ENCODE measurements around the gene RTN4R. TPM values are rescaled to one million over a fixed set of nuclear protein-coding genes. Genes with fewer than 3 reads are reported as not detected.

RTN4R gene
- total RNA-seq, 1 donor from 2014 or later: 0.43 TPM

DNA sequence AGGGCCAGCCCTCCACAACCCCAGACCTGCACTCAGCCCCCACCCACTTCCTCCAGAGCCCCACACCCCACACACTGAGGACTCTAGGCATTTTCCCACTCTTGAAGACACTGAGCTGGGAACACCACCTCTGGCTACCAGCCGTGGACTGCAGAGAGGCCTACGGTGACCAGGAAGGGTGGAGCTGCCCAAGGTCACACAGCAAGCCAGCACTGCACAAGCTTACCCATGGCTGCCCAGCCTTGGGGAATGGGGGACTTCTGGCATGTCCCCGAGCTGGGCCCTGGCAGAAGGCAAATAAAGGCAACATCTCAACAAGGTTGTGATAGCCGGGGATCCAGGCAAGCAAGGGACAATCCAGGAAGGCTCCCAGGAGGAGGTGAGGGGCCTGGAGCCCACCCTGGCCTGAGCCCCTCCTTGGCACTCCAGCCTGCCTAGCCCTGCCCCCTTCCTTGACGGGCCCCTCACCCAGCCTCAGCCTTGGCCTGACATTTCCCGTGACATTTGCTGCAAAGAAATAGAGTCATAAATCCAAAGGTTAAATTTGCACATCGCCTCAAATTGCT is 5.5 kb downstream of the RTN4R start:
- TF ChIP-seq, protein P1, sequence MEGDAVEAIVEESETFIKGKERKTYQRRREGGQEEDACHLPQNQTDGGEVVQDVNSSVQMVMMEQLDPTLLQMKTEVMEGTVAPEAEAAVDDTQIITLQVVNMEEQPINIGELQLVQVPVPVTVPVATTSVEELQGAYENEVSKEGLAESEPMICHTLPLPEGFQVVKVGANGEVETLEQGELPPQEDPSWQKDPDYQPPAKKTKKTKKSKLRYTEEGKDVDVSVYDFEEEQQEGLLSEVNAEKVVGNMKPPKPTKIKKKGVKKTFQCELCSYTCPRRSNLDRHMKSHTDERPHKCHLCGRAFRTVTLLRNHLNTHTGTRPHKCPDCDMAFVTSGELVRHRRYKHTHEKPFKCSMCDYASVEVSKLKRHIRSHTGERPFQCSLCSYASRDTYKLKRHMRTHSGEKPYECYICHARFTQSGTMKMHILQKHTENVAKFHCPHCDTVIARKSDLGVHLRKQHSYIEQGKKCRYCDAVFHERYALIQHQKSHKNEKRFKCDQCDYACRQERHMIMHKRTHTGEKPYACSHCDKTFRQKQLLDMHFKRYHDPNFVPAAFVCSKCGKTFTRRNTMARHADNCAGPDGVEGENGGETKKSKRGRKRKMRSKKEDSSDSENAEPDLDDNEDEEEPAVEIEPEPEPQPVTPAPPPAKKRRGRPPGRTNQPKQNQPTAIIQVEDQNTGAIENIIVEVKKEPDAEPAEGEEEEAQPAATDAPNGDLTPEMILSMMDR (IDR thresholded peaks at IDR 0.05): no peak
- DNase-seq (ENCODE audit: low spot score in 2 of 2): no peak
- Histone ChIP-seq H3K4me3 (no peak overlapping the region), H3K4me1 (peaks cover 5% of the 10 kb centered on the region in 2 donors), H3K27me3 (no peaks in the 10 kb centered on the region), H3K27ac (no peak overlapping the region), H3K36me3 (no peaks in the 10 kb centered on the region), H3K9me3 (no peaks in the 10 kb centered on the region)
- intact Hi-C loops (cut with DNase I): no loop called here

GRCh38 chr22:20261848-20262581 is 6.1 kb downstream of the RTN4R start:
- Histone ChIP-seq H3K27ac (no peak overlapping the region), H3K4me3 (no peak overlapping the region), H3K36me3 (no peaks in the 10 kb centered on the region), H3K9me3 (no peaks in the 10 kb centered on the region), H3K4me1 (no peaks in the 10 kb centered on the region), H3K27me3 (no peaks in the 10 kb centered on the region)
- DNase-seq (ENCODE audit: low spot score in 2 of 2): no peak
- TF ChIP-seq, protein P1 (IDR thresholded peaks at IDR 0.05): no peak
- intact Hi-C loops (cut with DNase I): no loop called here

- Histone ChIP-seq H3K27ac (no peak overlapping the region), H3K4me3 (no peak overlapping the region), H3K27me3 (no peaks in the 10 kb centered on the region), H3K4me1 (no peaks in the 10 kb centered on the region), H3K36me3 (no peaks in the 10 kb centered on the region), H3K9me3 (no peaks in the 10 kb centered on the region)
- no peak for DNase-seq (ENCODE audit: low spot score in 2 of 2)
- intact Hi-C loops (cut with DNase I): no loop called here
- TF ChIP-seq, protein P1 (IDR thresholded peaks at IDR 0.05): no peak
Observed at GRCh38 chr22:20260071-20260765, 7.9 kb downstream of the RTN4R start.

DNA sequence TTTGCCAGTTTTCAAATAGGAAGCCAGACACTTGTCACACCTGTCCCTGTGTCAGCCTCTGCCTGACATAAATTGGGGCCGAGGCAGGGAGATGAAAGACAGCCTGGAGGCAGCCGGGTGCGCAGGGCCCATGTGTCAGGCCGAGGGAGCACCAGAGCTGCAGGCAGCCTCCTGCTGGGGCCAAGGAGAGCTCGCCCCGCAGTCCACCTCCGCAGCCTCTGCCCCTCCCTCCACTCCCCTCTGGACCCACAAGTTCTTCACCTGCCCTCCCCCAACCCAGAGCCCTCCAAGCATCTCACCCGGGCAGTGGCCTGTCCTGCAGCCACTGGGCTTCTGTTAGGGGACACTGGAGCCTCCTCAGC is 8.8 kb downstream of the RTN4R start:
- intact Hi-C loops (cut with DNase I): no loop called here
- DNase-seq (ENCODE audit: low spot score in 2 of 2): no peak
- Histone ChIP-seq H3K36me3 (no peaks in the 10 kb centered on the region), H3K27ac (no peak overlapping the region), H3K9me3 (no peaks in the 10 kb centered on the region), H3K4me1 (no peaks in the 10 kb centered on the region), H3K4me3 (no peak overlapping the region), H3K27me3 (no peaks in the 10 kb centered on the region)
- TF ChIP-seq, protein P1 (IDR thresholded peaks at IDR 0.05): no peak

DNA sequence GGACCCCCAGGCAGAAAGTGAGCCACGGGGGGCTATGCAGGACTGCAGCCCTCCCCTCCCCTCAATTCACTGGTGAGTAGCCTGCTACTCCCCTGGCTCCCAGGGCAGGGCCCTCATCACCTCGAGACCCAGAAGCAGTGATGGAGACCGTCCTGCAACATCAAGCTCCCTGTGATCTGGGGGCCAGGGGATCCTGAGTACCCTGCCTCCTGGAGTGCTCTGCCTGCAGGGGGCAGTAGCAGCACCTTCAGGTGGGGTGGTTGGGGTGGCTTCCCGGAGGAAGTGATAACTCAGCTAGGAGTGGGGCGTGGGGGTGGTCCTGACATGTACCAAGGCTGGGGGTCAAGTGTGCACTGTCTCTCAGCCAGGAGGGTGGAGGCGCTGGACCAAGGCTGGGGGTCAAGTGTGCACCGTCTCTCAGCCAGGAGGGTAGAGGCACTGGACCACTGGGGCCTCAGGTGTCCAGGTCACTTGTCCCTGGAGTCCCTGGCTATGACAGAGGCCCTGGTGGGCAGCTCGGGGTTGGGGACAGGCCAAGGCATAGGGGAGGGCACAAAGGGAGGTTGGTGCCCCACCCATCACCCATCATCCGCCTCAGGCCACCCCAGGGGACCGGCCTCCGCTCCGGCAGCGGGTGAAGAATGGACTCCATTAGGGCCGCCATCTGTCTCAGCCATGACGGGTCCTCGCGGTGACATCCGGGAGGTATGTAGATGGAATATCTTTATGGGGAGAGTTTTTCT is 9.4 kb downstream of the RTN4R start:
- TF ChIP-seq, protein P1 (IDR thresholded peaks at IDR 0.05): no peak
- Histone ChIP-seq H3K36me3 (no peaks in the 10 kb centered on the region), H3K27ac (no peak overlapping the region), H3K27me3 (no peaks in the 10 kb centered on the region), H3K9me3 (no peaks in the 10 kb centered on the region), H3K4me1 (no peaks in the 10 kb centered on the region), H3K4me3 (no peak overlapping the region)
- intact Hi-C loops (cut with DNase I): no loop called here
- no peak for DNase-seq (ENCODE audit: low spot score in 2 of 2)

All from ascending aorta (tissue), 2 donors.